ENCODE results near the gene AHCYL1.

AHCYL1 gene

GRCh38 chr1:109984456-109985246 is at the start of gene AHCYL1:
TSS of gene AHCYL1 (plus strand) at chr1:109984765. CDS start at chr1:109985053, 288 bp downstream.
- H3K4me1 Mint-ChIP-seq = peaks cover 50% of the 10 kb centered on the region
- H3K27ac Mint-ChIP-seq = peak within 1 kb of the TSS; percentile 92 to 99 (median 96)
- peaks cover 9% of the 10 kb centered on the region for H3K27me3 Mint-ChIP-seq (ENCODE audit: low read depth)
- peaks cover 20% of the 10 kb centered on the region for H3K36me3 Mint-ChIP-seq (ENCODE audit: low read depth)
- peak within 1 kb of the TSS; percentile 96 to 99 (median 99) for H3K4me3 Mint-ChIP-seq
- peak; percentile 96 to 98 (median 98) for TF ChIP-seq CTCF (IDR thresholded peaks at IDR 0.05; ENCODE audit: unreplicated experiment in 3 of 3)
- H3K9me3 Mint-ChIP-seq = no peaks in the 10 kb centered on the region

- TF ChIP-seq CTCF (IDR thresholded peaks at IDR 0.05; ENCODE audit: unreplicated experiment in 3 of 3) = no peak
- Mint-ChIP-seq H3K9me3 (peaks cover 22% of the 10 kb centered on the region), H3K36me3 (ENCODE audit: low read depth) (peaks cover 5% of the 10 kb centered on the region), H3K27ac (peak overlapping the region in 2 of 3 experiments; percentile 16 to 49), H3K4me1 (peaks cover 10% of the 10 kb centered on the region), H3K4me3 (no peak overlapping the region), H3K27me3 (ENCODE audit: low read depth) (peaks cover 6% of the 10 kb centered on the region)
Measured at GRCh38 chr1:109935451-109935900, 49.1 kb upstream of the AHCYL1 start.

GRCh38 chr1:109937738-109938137 is 46.8 kb upstream of the AHCYL1 start:
- H3K27me3 Mint-ChIP-seq (ENCODE audit: low read depth) = peaks cover 6% of the 10 kb centered on the region
- no peak overlapping the region for H3K27ac Mint-ChIP-seq
- H3K4me1 Mint-ChIP-seq = no peaks in the 10 kb centered on the region
- no peak overlapping the region for H3K4me3 Mint-ChIP-seq
- peaks cover 5% of the 10 kb centered on the region for H3K36me3 Mint-ChIP-seq (ENCODE audit: low read depth)
- TF ChIP-seq CTCF (IDR thresholded peaks at IDR 0.05; ENCODE audit: unreplicated experiment in 3 of 3) = no peak
- peaks cover 24% of the 10 kb centered on the region for H3K9me3 Mint-ChIP-seq

- H3K4me3 Mint-ChIP-seq = no peak overlapping the region
- TF ChIP-seq CTCF (IDR thresholded peaks at IDR 0.05; ENCODE audit: unreplicated experiment in 3 of 3) = no peak
- peaks cover 24% of the 10 kb centered on the region for H3K9me3 Mint-ChIP-seq
- peaks cover 5% of the 10 kb centered on the region for H3K36me3 Mint-ChIP-seq (ENCODE audit: low read depth)
- peaks cover 6% of the 10 kb centered on the region for H3K27me3 Mint-ChIP-seq (ENCODE audit: low read depth)
- H3K27ac Mint-ChIP-seq = no peak overlapping the region
- no peaks in the 10 kb centered on the region for H3K4me1 Mint-ChIP-seq
Measured at GRCh38 chr1:109938556-109938955, 46.0 kb upstream of the AHCYL1 start.

GRCh38 chr1:109942434-109942833 is 42.1 kb upstream of the AHCYL1 start:
- H3K27me3 Mint-ChIP-seq (ENCODE audit: low read depth) = peaks cover 6% of the 10 kb centered on the region
- no peak for TF ChIP-seq CTCF (IDR thresholded peaks at IDR 0.05; ENCODE audit: unreplicated experiment in 3 of 3)
- no peak overlapping the region for H3K27ac Mint-ChIP-seq
- no peaks in the 10 kb centered on the region for H3K36me3 Mint-ChIP-seq (ENCODE audit: low read depth)
- H3K4me1 Mint-ChIP-seq = no peaks in the 10 kb centered on the region
- no peak overlapping the region for H3K4me3 Mint-ChIP-seq
- H3K9me3 Mint-ChIP-seq = peaks cover 12% of the 10 kb centered on the region

GRCh38 chr1:109944541-109944940 is 40.0 kb upstream of the AHCYL1 start:
- no peak overlapping the region for H3K4me3 Mint-ChIP-seq
- peaks cover under 1% of the 10 kb centered on the region for H3K27me3 Mint-ChIP-seq (ENCODE audit: low read depth)
- H3K4me1 Mint-ChIP-seq = no peaks in the 10 kb centered on the region
- no peak for TF ChIP-seq CTCF (IDR thresholded peaks at IDR 0.05; ENCODE audit: unreplicated experiment in 3 of 3)
- no peaks in the 10 kb centered on the region for H3K36me3 Mint-ChIP-seq (ENCODE audit: low read depth)
- no peak overlapping the region for H3K27ac Mint-ChIP-seq
- H3K9me3 Mint-ChIP-seq = peaks cover 3% of the 10 kb centered on the region

All from nephron (organoid).